Measurements from ENCODE around the gene GRAMD1C. TPM values are rescaled to one million over a fixed set of nuclear protein-coding genes. Genes with fewer than 3 reads are reported as not detected.

The GRAMD1C gene
- total and polyA plus RNA-seq, 7 donors, result 0.27 to 12.3 (median 3.6) TPM

DNA sequence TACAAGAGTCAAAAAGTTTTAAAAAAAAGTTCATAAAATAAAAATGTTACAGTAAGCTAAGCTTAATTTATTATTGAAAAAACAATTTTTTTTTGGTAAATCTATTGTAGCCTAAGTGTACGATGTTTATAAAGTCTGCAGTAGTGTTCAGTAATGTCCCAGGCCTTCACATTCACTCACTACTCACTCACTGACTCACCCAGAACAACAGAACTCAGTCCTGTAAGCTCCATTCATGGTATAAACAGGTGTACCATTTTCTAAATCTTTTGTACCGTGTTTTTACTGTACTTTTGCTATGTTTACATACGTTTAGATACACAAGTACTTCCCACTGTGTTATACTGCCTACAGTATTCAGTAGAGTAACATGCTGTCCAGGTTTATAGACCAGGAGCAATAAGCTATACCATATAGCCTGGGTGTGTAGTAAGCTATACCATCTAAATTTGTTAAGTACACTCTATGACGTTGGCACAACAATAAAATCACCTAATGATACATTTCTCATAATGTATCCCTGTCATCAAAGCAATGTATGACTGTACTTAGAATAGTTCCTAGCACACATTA, 68.1 kb downstream of the GRAMD1C start:
- 20 to 67% methylated on average over 4 of the region's 4 CpGs for WGBS, 2 donors
- intact Hi-C loops (cut with DNase I), result no loop called here
- Histone ChIP-seq H3K4me1 (no peaks in the 10 kb centered on the region), H3K27me3 (no peaks in the 10 kb centered on the region), H3K27ac (no peak overlapping the region), H3K36me3 (no peaks in the 10 kb centered on the region), H3K9me3 (no peaks in the 10 kb centered on the region), H3K4me3 (no peak overlapping the region)
- DNase-seq, result no peak
- TF ChIP-seq POLR2A (IDR thresholded peaks at IDR 0.05) (no peak), POLR2AphosphoS5 (IDR thresholded peaks at IDR 0.05) (no peak), EP300 (IDR thresholded peaks at IDR 0.05) (no peak)
- TF ChIP-seq, protein P1, sequence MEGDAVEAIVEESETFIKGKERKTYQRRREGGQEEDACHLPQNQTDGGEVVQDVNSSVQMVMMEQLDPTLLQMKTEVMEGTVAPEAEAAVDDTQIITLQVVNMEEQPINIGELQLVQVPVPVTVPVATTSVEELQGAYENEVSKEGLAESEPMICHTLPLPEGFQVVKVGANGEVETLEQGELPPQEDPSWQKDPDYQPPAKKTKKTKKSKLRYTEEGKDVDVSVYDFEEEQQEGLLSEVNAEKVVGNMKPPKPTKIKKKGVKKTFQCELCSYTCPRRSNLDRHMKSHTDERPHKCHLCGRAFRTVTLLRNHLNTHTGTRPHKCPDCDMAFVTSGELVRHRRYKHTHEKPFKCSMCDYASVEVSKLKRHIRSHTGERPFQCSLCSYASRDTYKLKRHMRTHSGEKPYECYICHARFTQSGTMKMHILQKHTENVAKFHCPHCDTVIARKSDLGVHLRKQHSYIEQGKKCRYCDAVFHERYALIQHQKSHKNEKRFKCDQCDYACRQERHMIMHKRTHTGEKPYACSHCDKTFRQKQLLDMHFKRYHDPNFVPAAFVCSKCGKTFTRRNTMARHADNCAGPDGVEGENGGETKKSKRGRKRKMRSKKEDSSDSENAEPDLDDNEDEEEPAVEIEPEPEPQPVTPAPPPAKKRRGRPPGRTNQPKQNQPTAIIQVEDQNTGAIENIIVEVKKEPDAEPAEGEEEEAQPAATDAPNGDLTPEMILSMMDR (IDR thresholded peaks at IDR 0.05), result no peak

DNA sequence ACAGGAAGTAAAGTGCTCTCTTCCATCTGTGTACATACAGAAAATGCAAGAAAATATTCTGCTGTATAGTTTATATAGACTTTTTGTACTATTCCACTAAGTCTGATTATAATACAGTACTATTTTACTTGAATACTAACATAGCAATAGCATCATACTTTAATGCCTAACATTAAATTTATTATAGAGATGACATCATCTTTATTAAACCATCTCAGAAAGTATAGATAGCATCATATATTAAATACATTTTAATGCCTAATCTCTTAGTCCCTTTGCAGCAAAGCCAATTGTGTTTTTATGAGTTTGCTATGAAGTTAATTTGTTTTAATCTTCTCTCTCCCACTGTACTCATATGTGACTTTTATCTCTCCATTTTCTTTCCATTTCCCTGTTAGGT, 69.5 kb downstream of the GRAMD1C start:
- intact Hi-C loops (cut with DNase I), result no loop called here
- Histone ChIP-seq H3K27ac (no peak overlapping the region), H3K27me3 (no peaks in the 10 kb centered on the region), H3K36me3 (no peaks in the 10 kb centered on the region), H3K4me3 (no peak overlapping the region), H3K4me1 (no peaks in the 10 kb centered on the region), H3K9me3 (no peaks in the 10 kb centered on the region)
- DNase-seq, result no peak
- no peak for TF ChIP-seq EP300 (IDR thresholded peaks at IDR 0.05)
- TF ChIP-seq, protein P1 (IDR thresholded peaks at IDR 0.05), result no peak
- TF ChIP-seq POLR2AphosphoS5 (IDR thresholded peaks at IDR 0.05), result no peak

DNA sequence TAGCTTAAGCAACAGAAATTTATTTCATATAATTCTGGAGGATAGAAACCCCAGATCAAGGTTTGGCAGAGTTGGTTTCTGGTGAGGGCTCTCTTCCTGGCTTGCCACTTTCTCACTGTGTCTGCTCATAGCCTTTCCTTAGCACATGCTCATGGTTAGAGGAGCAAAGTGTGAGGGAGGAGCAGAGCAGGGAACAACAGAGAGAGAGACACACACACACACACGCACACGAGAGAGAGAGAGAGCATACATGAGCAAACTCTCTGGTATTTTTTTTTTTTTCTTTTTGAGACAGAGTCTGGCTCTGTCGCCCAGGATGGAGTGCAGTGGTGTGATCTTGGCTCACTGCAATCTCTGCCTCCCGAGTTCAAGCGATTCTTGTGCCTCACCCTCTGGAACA, 72.4 kb downstream of the GRAMD1C start:
- no peak overlapping the region for H3K4me3 ChIP-seq
- no peaks in the 10 kb centered on the region for H3K9me3 ChIP-seq
- intact Hi-C loops (cut with DNase I), result loop anchor here (5.0 kb wide), 1 partner anchor 69 kb away; no protein-coding TSS in a partner anchor
- no peaks in the 10 kb centered on the region for H3K4me1 ChIP-seq
- H3K27ac ChIP-seq, result no peak overlapping the region
- H3K27me3 ChIP-seq, result no peaks in the 10 kb centered on the region
- 37 to 61% methylated on average over 5 of the region's 5 CpGs for WGBS, 2 donors
- H3K36me3 ChIP-seq, result no peaks in the 10 kb centered on the region
- DNase-seq, result no peak
- no peak for TF ChIP-seq EP300 (IDR thresholded peaks at IDR 0.05)
- no peak for TF ChIP-seq POLR2A (IDR thresholded peaks at IDR 0.05)
- no peak for TF ChIP-seq POLR2AphosphoS5 (IDR thresholded peaks at IDR 0.05)
- TF ChIP-seq, protein P1 (IDR thresholded peaks at IDR 0.05), result no peak

DNA sequence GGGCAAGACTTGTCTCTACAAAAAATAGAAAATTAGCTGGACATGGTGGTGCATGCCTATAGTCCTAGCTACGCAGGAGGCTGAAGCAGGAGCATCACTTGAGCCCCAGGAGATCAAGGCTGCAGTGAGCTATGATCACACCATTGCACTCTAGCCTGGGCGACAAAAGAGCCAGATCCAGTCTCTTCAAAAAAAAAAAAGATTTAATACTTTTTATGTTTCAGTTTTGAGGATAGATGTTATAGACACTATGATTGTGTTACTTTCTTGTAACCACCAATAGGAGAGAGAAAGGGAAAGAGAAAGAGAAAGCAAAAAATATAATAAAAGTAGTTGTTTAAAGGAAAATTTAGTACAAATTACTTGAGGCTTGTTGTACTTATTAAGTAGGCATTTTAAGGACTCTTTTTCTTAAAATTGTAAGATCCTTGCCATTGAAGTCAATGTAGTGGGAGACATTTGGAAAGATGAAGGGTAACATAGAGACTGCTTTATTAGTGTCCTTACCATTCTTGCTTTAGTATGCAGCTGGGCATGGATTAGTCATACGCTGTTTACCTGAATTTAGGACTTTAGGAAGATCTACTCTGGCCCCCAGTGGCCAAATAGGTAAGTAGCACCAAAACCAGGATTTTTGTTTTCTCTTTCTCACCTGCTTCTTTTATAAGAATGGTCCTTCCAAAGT, 74.1 kb downstream of the GRAMD1C start:
- intact Hi-C loops (cut with DNase I), result loop anchor here (5.0 kb wide), 1 partner anchor 70 kb away; no protein-coding TSS in a partner anchor
- Histone ChIP-seq H3K36me3 (no peaks in the 10 kb centered on the region), H3K27me3 (no peaks in the 10 kb centered on the region), H3K4me1 (no peaks in the 10 kb centered on the region), H3K27ac (no peak overlapping the region), H3K9me3 (no peaks in the 10 kb centered on the region), H3K4me3 (no peak overlapping the region)
- WGBS, 2 donors, result 61 to 62% methylated on average over 3 of the region's 3 CpGs
- no peak for DNase-seq
- TF ChIP-seq EP300 (IDR thresholded peaks at IDR 0.05) (no peak), POLR2AphosphoS5 (IDR thresholded peaks at IDR 0.05) (no peak), POLR2A (IDR thresholded peaks at IDR 0.05) (no peak)
- TF ChIP-seq, protein P1 (IDR thresholded peaks at IDR 0.05), result peak in 3 of 4 experiments; percentile 23 to 46 (median 27)

All from sigmoid colon (tissue), 7 donors.